ENCODE results near the gene NOTCH1. TPM values are rescaled to one million over a fixed set of nuclear protein-coding genes. Genes with fewer than 3 reads are reported as not detected.

The NOTCH1 gene
- total and polyA plus RNA-seq, 2 of the 4 experiments (the other 2 are of a cell fraction): 1.8 to 6.0 TPM

- TF ChIP-seq RFX5 (IDR thresholded peaks at IDR 0.05; ENCODE audit: low read depth, low read length) (no peak), RCOR1 (IDR thresholded peaks at IDR 0.05; ENCODE audit: insufficient replicate concordance, low read length) (no peak), FOS (IDR thresholded peaks at IDR 0.05; ENCODE audit: low read depth, low read length) (no peak), MXI1 (IDR thresholded peaks at IDR 0.05; ENCODE audit: borderline replicate concordance, low read depth, low read length) (no peak), BHLHE40 (IDR thresholded peaks at IDR 0.05; ENCODE audit: low read depth, low read length) (no peak), NFE2L2 (IDR thresholded peaks at IDR 0.05; ENCODE audit: low read depth, low read length) (no peak), MAZ (IDR thresholded peaks at IDR 0.05; ENCODE audit: borderline replicate concordance, low read depth, low read length) (no peak), ELK1 (IDR thresholded peaks at IDR 0.05; ENCODE audit: borderline replicate concordance, low read depth, low read length) (no peak)
- Histone ChIP-seq H3K9me3 (ENCODE audit: control insufficient read depth, insufficient read depth, low read length) (no peaks in the 10 kb centered on the region), H3K9me1 (ENCODE audit: insufficient read depth, low read length) (no peaks in the 10 kb centered on the region), H2AK9ac (replicated peaks; ENCODE audit: low read depth, low read length, poor library complexity) (no peak overlapping the region), H4K8ac (ENCODE audit: low read depth in 2 of 2, low read length in 2 of 2) (no peak overlapping the region), H2AK5ac (ENCODE audit: low read depth, low read length) (no peak overlapping the region), H3K27ac (ENCODE audit: insufficient read depth, low read length) (no peak overlapping the region), H2BK15ac (ENCODE audit: low read depth, low read length) (no peak overlapping the region), H2BK120ac (ENCODE audit: low read depth, low read length) (no peak overlapping the region), H3K9ac (ENCODE audit: low read depth, low read length) (no peak overlapping the region), H4K20me1 (ENCODE audit: insufficient read depth, low read length) (peaks cover 19% of the 10 kb centered on the region), H2BK5ac (ENCODE audit: low read depth, low read length, poor library complexity, severe bottlenecking) (no peak overlapping the region), H4K5ac (ENCODE audit: low read depth, low read length) (no peak overlapping the region), H3K4me3 (ENCODE audit: insufficient read depth, low read depth, low read length) (no peak overlapping the region), H3K27me3 (ENCODE audit: control insufficient read depth, insufficient read depth, low read length) (no peaks in the 10 kb centered on the region; the same call in 1 of the 2 replicates), H3K4me2 (ENCODE audit: low read depth, low read length) (no peak overlapping the region), H2AFZ (replicated peaks; ENCODE audit: low read length, poor library complexity) (no peak overlapping the region), H3K18ac (ENCODE audit: low read depth, low read length) (no peak overlapping the region), H3K36me3 (ENCODE audit: control insufficient read depth, insufficient read depth, low read length) (no peaks in the 10 kb centered on the region), H3K79me1 (ENCODE audit: low read depth in 1 of 2, low read length in 2 of 2) (peaks cover 0 to 1% of the 10 kb centered on the region in 2 experiments; a peak in 2 of 4 replicates), H3K4ac (ENCODE audit: low read depth, low read length) (no peak overlapping the region), H3K56ac (ENCODE audit: extremely low read depth, insufficient read depth, low read length) (no peak overlapping the region), H3K4me1 (ENCODE audit: control insufficient read depth, insufficient read depth, low read length) (0 out of 2 replicates have a peak, but pooled peaks cover 4% of the 10 kb centered on the region), H2BK20ac (ENCODE audit: low read depth, low read length) (no peak overlapping the region), H3K23ac (ENCODE audit: low read depth, low read length) (no peak overlapping the region), H4K91ac (ENCODE audit: insufficient read depth, low read depth, low read length) (no peak overlapping the region), H3K14ac (replicated peaks; ENCODE audit: low read depth, low read length) (no peak overlapping the region)
- ChIA-PET POLR2A (ENCODE audit: unreplicated experiment) (no interaction called here), CTCF (interaction anchor here (1.5 to 3.1 kb wide), 4 partner anchors 139 to 147 kb away, joined by 4 to 16 read pairs (median 8); no protein-coding TSS in a partner anchor)
- WGBS, 2 experiments (ENCODE audit: extremely low coverage in 2 of 2, insufficient read length in 1 of 2): 65% methylated on average over 10 of the region's 18 CpGs; no CpG with 5 or more reads in 1 of the 2 experiments
- DNase-seq: no peak
- dilution Hi-C loops (cut with HindIII; ENCODE audit: low sequenced_read_pairs, unreplicated experiment) (no loop called here), intact Hi-C loops (cut with micrococcal nuclease) (no loop called here), in situ Hi-C loops (cut with MboI; ENCODE audit: low sequenced_read_pairs) (no loop called here)
- BruUV-seq (replicated peaks): no TSS peak
- no peak for ATAC-seq (ENCODE audit: low read depth)
Measured at GRCh38 chr9:136486823-136487620, 58.8 kb downstream of the NOTCH1 start.

All from IMR-90 (cell line).